GM19035 (cell line): ENCODE measurements around the gene GGT5.
"Not testable (repeated sequence)": the region's sequence is repeated elsewhere in the genome, so short reads cannot be mapped to it uniquely, and the experiment has no call there.

Experiments used
- ATAC-seq: cut with Tn5 transposase; IDR thresholded peaks from one replicate; pipeline ENCODE4 v1.9.1; 2021; ENCODE audit not compliant: unreplicated experiment

Gene GGT5

GRCh38 chr22:24185001-24185500, 59.8 kb downstream of the GGT5 start:
- no peak for ATAC-seq

- ATAC-seq: no peak
These were observed 60.7 kb downstream of the GGT5 start for GRCh38 chr22:24184057-24184798.

GRCh38 chr22:24183321-24184031, 61.4 kb downstream of the GGT5 start:
- ATAC-seq: no peak

- ATAC-seq: not testable (repeated sequence)
These were observed 62.0 kb downstream of the GGT5 start for GRCh38 chr22:24182900-24183246.

GRCh38 chr22:24181996-24182899, 62.6 kb downstream of the GGT5 start:
- ATAC-seq: no peak

- no peak for ATAC-seq
These were observed 63.5 kb downstream of the GGT5 start, which contains the start of gene SUSD2 for GRCh38 chr22:24181088-24181995. Gene SUSD2 (plus strand): TSS chr22:24181487. CDS start chr22:24181520, 33 bp downstream.

- ATAC-seq: no peak
These were observed 64.4 kb downstream of the GGT5 start for GRCh38 chr22:24180316-24181087.

GRCh38 chr22:24179478-24180210, 65.2 kb downstream of the GGT5 start:
- no peak for ATAC-seq

- no peak for ATAC-seq
These were observed 66.1 kb downstream of the GGT5 start for GRCh38 chr22:24178502-24179440.

GRCh38 chr22:24178021-24178431, 66.9 kb downstream of the GGT5 start:
- ATAC-seq: no peak

GRCh38 chr22:24177456-24177855, 67.4 kb downstream of the GGT5 start:
- no peak for ATAC-seq

- no peak for ATAC-seq
These were observed 67.8 kb downstream of the GGT5 start for GRCh38 chr22:24177045-24177444.

GRCh38 chr22:24176630-24177029, 68.3 kb downstream of the GGT5 start:
- no peak for ATAC-seq

GRCh38 chr22:24176040-24176439, 68.8 kb downstream of the GGT5 start:
- ATAC-seq: no peak

GRCh38 chr22:24175160-24175808, 69.6 kb downstream of the GGT5 start:
- no peak for ATAC-seq

GRCh38 chr22:24171822-24172221, 73.1 kb downstream of the GGT5 start:
- no peak for ATAC-seq

GRCh38 chr22:24170632-24171031, 74.2 kb downstream of the GGT5 start:
- no peak for ATAC-seq
